Heart left ventricle (tissue), 13 donors: ENCODE measurements around the gene GGT6.

Source experiments
- POLR2A ChIP-seq, 2 donors: fragments of 450-650 bp; IDR thresholded peaks; one replicate each; pipeline ENCODE4 v1.6.1; 2017; ENCODE audit warnings: antibody characterized with exemption in 2 of 2, mild to moderate bottlenecking in 2 of 2, moderate library complexity in 2 of 2
- TF ChIP-seq, protein P1 (sequence below), 12 donors: fragments of 200-600 bp; sonication (generic) in 4 of 12; IDR thresholded peaks; one replicate each; pipeline versions ENCODE4 v1.5.0 to v1.8.0; 2018 to 2022; ENCODE audit warnings: antibody characterized with exemption in 12 of 12, mild to moderate bottlenecking in 5 of 12
- donor health status: ischemic (EF 13 %, LVEDD 7.1; RV severe dilation, severe dysfunction).
- donor health status: DM: no; HTN: yes; CAD: no.
- donor health status: DM: no; HTN: no; CAD: no.
- donor health status: ischemic (EF 25% LVEDD 6.9; RV normal size, moderate dysfunction).
- donor health status: ischemic (EF 25% LVEDD 5.7; RV mildly dilated, moderate dysfunction).
- donor health status: ischemic (EF 35%, LVEDD 5.7; RV mildly dilated, moderate dysfunction).
- donor health status: nonischemic (EF 11% LVEDD 7.7; RV severe dilation, severe dysfunction).
- donor health status: DM: yes; HTN: yes; CAD: no.
- donor health status: PGD.
- donor health status: ischemic (EF 29% LVEDD 5.4; RV normal size, mild dysfunction).
- donor health status: nonischemic (EF 23%, LVEDD 6.1; RV moderate dilation, normal function).

DNA sequence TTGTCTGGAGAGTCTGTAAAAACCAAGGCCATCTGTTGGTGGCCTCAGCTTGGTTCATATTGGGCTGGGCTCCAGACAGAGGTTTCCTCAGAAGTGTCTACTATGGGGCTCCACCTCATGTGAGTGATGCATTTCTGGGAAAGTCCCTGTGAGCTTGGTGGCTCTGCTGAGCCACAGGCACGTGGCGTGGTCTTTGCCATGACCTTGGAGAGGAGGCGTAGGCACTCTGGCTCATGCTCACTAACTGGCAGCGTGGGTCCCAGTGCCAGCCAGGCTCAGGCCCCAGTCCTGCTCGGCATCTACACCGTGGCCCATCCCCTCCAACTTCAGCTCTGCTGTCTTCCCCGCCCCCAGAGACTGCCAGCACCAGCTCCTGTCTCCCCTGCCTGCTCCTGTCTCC, 13.3 kb upstream of the GGT6 start:
- TF ChIP-seq POLR2A (IDR thresholded peaks at IDR 0.05), result no peak
- TF ChIP-seq, protein P1, sequence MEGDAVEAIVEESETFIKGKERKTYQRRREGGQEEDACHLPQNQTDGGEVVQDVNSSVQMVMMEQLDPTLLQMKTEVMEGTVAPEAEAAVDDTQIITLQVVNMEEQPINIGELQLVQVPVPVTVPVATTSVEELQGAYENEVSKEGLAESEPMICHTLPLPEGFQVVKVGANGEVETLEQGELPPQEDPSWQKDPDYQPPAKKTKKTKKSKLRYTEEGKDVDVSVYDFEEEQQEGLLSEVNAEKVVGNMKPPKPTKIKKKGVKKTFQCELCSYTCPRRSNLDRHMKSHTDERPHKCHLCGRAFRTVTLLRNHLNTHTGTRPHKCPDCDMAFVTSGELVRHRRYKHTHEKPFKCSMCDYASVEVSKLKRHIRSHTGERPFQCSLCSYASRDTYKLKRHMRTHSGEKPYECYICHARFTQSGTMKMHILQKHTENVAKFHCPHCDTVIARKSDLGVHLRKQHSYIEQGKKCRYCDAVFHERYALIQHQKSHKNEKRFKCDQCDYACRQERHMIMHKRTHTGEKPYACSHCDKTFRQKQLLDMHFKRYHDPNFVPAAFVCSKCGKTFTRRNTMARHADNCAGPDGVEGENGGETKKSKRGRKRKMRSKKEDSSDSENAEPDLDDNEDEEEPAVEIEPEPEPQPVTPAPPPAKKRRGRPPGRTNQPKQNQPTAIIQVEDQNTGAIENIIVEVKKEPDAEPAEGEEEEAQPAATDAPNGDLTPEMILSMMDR (IDR thresholded peaks at IDR 0.05), result no peak
